GM12875 (cell line): Measurements from ENCODE around the gene ELP4.

Experiments used
- H3K4me3 ChIP-seq: one replicate; pipeline ENCODE4 v1.5.1; 2011; ENCODE audit warnings: low read depth, low read length, control low read depth
- CTCF ChIP-seq: IDR thresholded peaks from 2 replicates; pipeline ENCODE4 v1.5.1; 2011; ENCODE audit warnings: low read depth, mild to moderate bottlenecking, control low read depth, inconsistent platforms, low read length, moderate library complexity, borderline replicate concordance; ENCODE audit not compliant: insufficient read depth

ELP4 gene

GRCh38 chr11:31818874-31819331 is 309.3 kb downstream of the ELP4 start:
- no peak for TF ChIP-seq CTCF
- no peak overlapping the region for H3K4me3 ChIP-seq

- H3K4me3 ChIP-seq = no peak overlapping the region
- no peak for TF ChIP-seq CTCF
Observed at GRCh38 chr11:31819621-31820437, 310.3 kb downstream of the ELP4 start.

- TF ChIP-seq CTCF = no peak
- H3K4me3 ChIP-seq = no peak overlapping the region
Observed at GRCh38 chr11:31820438-31820818, 310.9 kb downstream of the ELP4 start.

GRCh38 chr11:31821235-31821764 is 311.7 kb downstream of the ELP4 start:
- TF ChIP-seq CTCF = no peak
- no peak overlapping the region for H3K4me3 ChIP-seq

GRCh38 chr11:31821766-31822165 is 312.2 kb downstream of the ELP4 start:
- H3K4me3 ChIP-seq = no peak overlapping the region
- no peak for TF ChIP-seq CTCF

- no peak for TF ChIP-seq CTCF
Observed at GRCh38 chr11:31822175-31822926, 312.8 kb downstream of the ELP4 start.

More at GRCh38 chr11:31822175-31822926, 312.8 kb downstream of the ELP4 start:
- no peak overlapping the region for H3K4me3 ChIP-seq
